Measurements from ENCODE around the gene GAS1. TPM values are rescaled to one million over a fixed set of nuclear protein-coding genes. Genes with fewer than 3 reads are reported as not detected.

Gene GAS1
- total RNA-seq, 1 experiment from 2014 or later, result 57.5 TPM

GRCh38 chr9:86980802-86981201 lies 33.5 kb upstream of the GAS1 start:
- Histone ChIP-seq H3K27me3 (replicated peaks; ENCODE audit: insufficient read depth, low read depth, low read length, poor library complexity) (no peaks in the 10 kb centered on the region), H3K27ac (ENCODE audit: low read depth, low read length, poor library complexity, severe bottlenecking) (no peak overlapping the region), H3K4me3 (ENCODE audit: low read depth, low read length, poor library complexity, severe bottlenecking) (no peak overlapping the region), H3K9me3 (ENCODE audit: low read depth, low read length, poor library complexity, severe bottlenecking) (no peaks in the 10 kb centered on the region), H3K36me3 (ENCODE audit: insufficient read depth, low read length, poor library complexity, severe bottlenecking) (no peaks in the 10 kb centered on the region), H3K4me1 (ENCODE audit: insufficient read depth, low read length, poor library complexity, severe bottlenecking) (peaks cover 26% of the 10 kb centered on the region)
- BruUV-seq (replicated peaks), result no TSS peak
- TF ChIP-seq CTCF (conservative IDR thresholded peaks at IDR 0.05; ENCODE audit: low read depth, low read length) (no peak), EZH2 (IDR thresholded peaks at IDR 0.05; ENCODE audit: borderline replicate concordance, low read depth, low read length, poor library complexity, severe bottlenecking) (no peak)
- POLR2A ChIA-PET (ENCODE audit: low non-redundant PET), result no interaction called here
- intact Hi-C loops (cut with micrococcal nuclease; ENCODE audit: unreplicated experiment), result no loop called here
- CTCF ChIA-PET, result no interaction called here
- DNase-seq (ENCODE audit: low spot score), result no peak

- BruUV-seq (replicated peaks), result no TSS peak
- no peaks in the 10 kb centered on the region for H3K36me3 ChIP-seq (ENCODE audit: insufficient read depth, low read length, poor library complexity, severe bottlenecking)
- DNase-seq (ENCODE audit: low spot score), result no peak
- TF ChIP-seq CTCF (conservative IDR thresholded peaks at IDR 0.05; ENCODE audit: low read depth, low read length) (no peak), EZH2 (IDR thresholded peaks at IDR 0.05; ENCODE audit: borderline replicate concordance, low read depth, low read length, poor library complexity, severe bottlenecking) (no peak)
- H3K27me3 ChIP-seq (replicated peaks; ENCODE audit: insufficient read depth, low read depth, low read length, poor library complexity), result no peaks in the 10 kb centered on the region
- peaks cover 15% of the 10 kb centered on the region for H3K4me1 ChIP-seq (ENCODE audit: insufficient read depth, low read length, poor library complexity, severe bottlenecking)
- CTCF ChIA-PET, result no interaction called here
- H3K4me3 ChIP-seq (ENCODE audit: low read depth, low read length, poor library complexity, severe bottlenecking), result no peak overlapping the region
- POLR2A ChIA-PET (ENCODE audit: low non-redundant PET), result no interaction called here
- intact Hi-C loops (cut with micrococcal nuclease; ENCODE audit: unreplicated experiment), result no loop called here
- H3K9me3 ChIP-seq (ENCODE audit: low read depth, low read length, poor library complexity, severe bottlenecking), result no peaks in the 10 kb centered on the region
- no peak overlapping the region for H3K27ac ChIP-seq (ENCODE audit: low read depth, low read length, poor library complexity, severe bottlenecking)
These were observed 32.4 kb upstream of the GAS1 start for GRCh38 chr9:86979657-86980056.

DNA sequence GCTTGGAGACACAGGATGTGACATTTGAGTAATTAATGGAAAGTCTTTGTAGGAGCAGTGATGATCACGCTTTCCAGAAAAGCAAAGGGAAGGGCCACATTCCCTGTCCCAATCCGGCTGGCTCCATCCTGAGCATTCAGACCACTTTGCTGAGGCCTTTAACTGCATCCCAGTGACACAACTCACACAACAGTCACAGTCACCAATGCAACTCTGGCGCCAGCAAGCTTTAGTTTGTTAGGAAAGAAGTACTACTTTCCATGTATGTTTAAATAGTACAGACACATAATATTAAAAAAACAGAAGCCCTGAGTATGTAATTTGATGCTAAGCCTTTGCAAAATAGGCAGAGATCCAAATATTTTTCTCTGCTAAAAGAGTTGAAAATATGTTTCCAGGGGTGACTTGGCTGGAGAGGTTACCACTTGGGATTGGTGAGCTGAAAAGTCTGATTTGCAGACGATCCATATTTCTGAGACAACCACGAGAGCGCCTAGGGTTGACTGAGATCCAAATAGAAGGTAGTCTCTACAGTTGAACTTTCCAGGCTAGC lies 31.7 kb upstream of the GAS1 start:
- intact Hi-C loops (cut with micrococcal nuclease; ENCODE audit: unreplicated experiment), result no loop called here
- H3K9me3 ChIP-seq (ENCODE audit: low read depth, low read length, poor library complexity, severe bottlenecking), result no peaks in the 10 kb centered on the region
- ChIA-PET POLR2A (ENCODE audit: low non-redundant PET) (no interaction called here), CTCF (no interaction called here)
- H3K4me1 ChIP-seq (ENCODE audit: insufficient read depth, low read length, poor library complexity, severe bottlenecking), result peaks cover 15% of the 10 kb centered on the region
- no peak for DNase-seq (ENCODE audit: low spot score)
- no peak overlapping the region for H3K4me3 ChIP-seq (ENCODE audit: low read depth, low read length, poor library complexity, severe bottlenecking)
- no peaks in the 10 kb centered on the region for H3K27me3 ChIP-seq (replicated peaks; ENCODE audit: insufficient read depth, low read depth, low read length, poor library complexity)
- H3K36me3 ChIP-seq (ENCODE audit: insufficient read depth, low read length, poor library complexity, severe bottlenecking), result no peaks in the 10 kb centered on the region
- TF ChIP-seq EZH2 (IDR thresholded peaks at IDR 0.05; ENCODE audit: borderline replicate concordance, low read depth, low read length, poor library complexity, severe bottlenecking) (no peak), CTCF (conservative IDR thresholded peaks at IDR 0.05; ENCODE audit: low read depth, low read length) (no peak)
- BruUV-seq (replicated peaks), result no TSS peak
- no peak overlapping the region for H3K27ac ChIP-seq (ENCODE audit: low read depth, low read length, poor library complexity, severe bottlenecking)
